ENCODE data around the gene PRRC2B. TPM values are rescaled to one million over a fixed set of nuclear protein-coding genes. Genes with fewer than 3 reads are reported as not detected.

The PRRC2B gene
- total and polyA plus RNA-seq, 2 of the 8 experiments (the other 6 are each of a cell fraction or from before 2014, with no cell fraction given): 37.3 to 249 TPM

DNA sequence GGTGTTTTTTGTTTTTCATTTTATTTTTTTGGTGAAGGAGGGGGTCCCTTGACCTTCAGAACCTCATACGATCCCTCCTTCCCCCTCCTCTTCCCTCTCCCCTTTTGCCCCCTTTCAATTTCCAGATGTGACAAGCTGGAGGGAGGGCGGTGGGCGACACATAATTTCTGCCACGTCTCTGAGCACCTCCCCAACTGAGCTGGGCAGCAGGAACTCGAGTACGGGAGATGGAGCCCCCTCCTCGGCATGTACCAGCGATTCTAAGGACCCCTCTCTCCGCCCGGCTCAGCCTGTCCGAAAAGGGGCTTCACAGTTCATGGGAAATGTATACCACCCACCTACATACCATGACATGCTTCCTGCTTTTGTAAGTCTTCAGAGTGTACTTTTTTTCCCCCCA lies 52.4 kb downstream of the PRRC2B start:
- Histone ChIP-seq H2BK120ac (replicated peaks; ENCODE audit: low read depth, low read length) (no peak overlapping the region), H3K23ac (ENCODE audit: insufficient read length) (no peak overlapping the region), H2AK5ac (ENCODE audit: low read depth, low read length) (no peak overlapping the region), H4K5ac (ENCODE audit: insufficient read length, low read depth, low read length) (no peak overlapping the region), H3K4me2 (ENCODE audit: insufficient read depth in 1 of 2, low read depth in 2 of 2, low read length in 2 of 2) (no peak overlapping the region), H4K20me1 (replicated peaks in 1 of 2; ENCODE audit: control insufficient read depth in 1 of 2, insufficient read depth in 2 of 2, low read length in 2 of 2) (peaks cover 8 to 13% of the 10 kb centered on the region in 2 experiments), H3K4me3 (ENCODE audit: extremely low read depth in 1 of 4, insufficient read depth in 2 of 4, low read depth in 3 of 4, low read length in 4 of 4) (no peak overlapping the region), H2BK5ac (ENCODE audit: low read depth, low read length) (no peak overlapping the region; the same call in 1 of the 2 replicates), H3K27ac (ENCODE audit: low read depth, low read length) (no peak overlapping the region), H2BK20ac (ENCODE audit: low read length) (no peak overlapping the region), H2BK12ac (ENCODE audit: low read depth, low read length) (no peak overlapping the region), H3K14ac (ENCODE audit: insufficient read length) (no peak overlapping the region), H3K4ac (replicated peaks; ENCODE audit: insufficient read length, low read depth, low read length) (no peak overlapping the region), H3K36me3 (ENCODE audit: control insufficient read depth in 2 of 4, insufficient read depth in 4 of 4, low read length in 3 of 4) (peaks cover 40 to 90% (median 65%) of the 10 kb centered on the region in 4 experiments), H4K91ac (replicated peaks; ENCODE audit: insufficient read length, low read length) (no peak overlapping the region), H3K9me3 (ENCODE audit: insufficient read depth in 2 of 2, low read depth in 1 of 2, low read length in 1 of 2) (no peaks in the 10 kb centered on the region), H2BK15ac (ENCODE audit: low read length) (no peak overlapping the region), H3K27me3 (replicated peaks in 1 of 4; ENCODE audit: control insufficient read depth in 3 of 4, extremely low read depth in 1 of 4, insufficient read depth in 3 of 4, low read length in 3 of 4) (no peaks in the 10 kb centered on the region), H3K56ac (replicated peaks; ENCODE audit: insufficient read length, low read depth, low read length) (no peak overlapping the region), H2AFZ (ENCODE audit: low read length) (no peak overlapping the region), H3K79me1 (ENCODE audit: low read depth, low read length) (peaks cover 6% of the 10 kb centered on the region; the same call in 1 of the 2 replicates), H3K4me1 (replicated peaks in 1 of 4; ENCODE audit: control insufficient read depth in 3 of 4, insufficient read depth in 4 of 4, low read length in 3 of 4) (no peaks in the 10 kb centered on the region), H4K8ac (ENCODE audit: extremely low read depth, insufficient read depth, low read length) (no peak overlapping the region; the same call in 1 of the 2 replicates), H3K79me2 (ENCODE audit: control insufficient read depth in 1 of 2, insufficient read depth in 2 of 2, low read length in 2 of 2) (peaks cover 0 to 61% of the 10 kb centered on the region in 2 experiments; a peak in 2 of 4 replicates), H3K9ac (replicated peaks in 1 of 4; ENCODE audit: extremely low read depth in 1 of 4, low read depth in 3 of 4, low read length in 3 of 4) (no peak overlapping the region), H3K18ac (ENCODE audit: extremely low read depth, low read length) (no peak overlapping the region), H3K23me2 (ENCODE audit: low read depth, low read length) (no peaks in the 10 kb centered on the region)
- CTCF ChIA-PET (ENCODE audit: partially characterized antibody): interaction anchor here (1.1 to 2.9 kb wide), 2 partner anchors 14 to 32 kb away, joined by 3 to 9 read pairs; no protein-coding TSS in a partner anchor
- 99% methylated on average over 11 of the region's 11 CpGs; no CpG with 5 or more reads in 1 of the 2 experiments for WGBS, 2 experiments (ENCODE audit: extremely low coverage in 1 of 2, insufficient coverage in 1 of 2, insufficient read length in 1 of 2, insufficient replicate concordance in 2 of 2, low coverage in 1 of 2, low lambda C conversion rate in 2 of 2, missing lambda C conversion rate in 1 of 2)
- POLR2A ChIA-PET (ENCODE audit: partially characterized antibody): interaction anchor here (1.3 kb wide), 1 partner anchor 9 kb away, joined by 4 read pairs; no protein-coding TSS in a partner anchor
- no peak for FAIRE-seq
- DNase-seq (ENCODE audit: low read depth in 1 of 2, low spot score in 2 of 2): no peak
- no peak for TF ChIP-seq CHD1 (IDR thresholded peaks at IDR 0.05; ENCODE audit: low read depth, low read length)

All from H1 (cell line).